ENCODE measurements around the gene AGFG1. TPM values are rescaled to one million over a fixed set of nuclear protein-coding genes. Genes with fewer than 3 reads are reported as not detected.
"Not testable (repeated sequence)": the region's sequence is repeated elsewhere in the genome, so short reads cannot be mapped to it uniquely, and the experiment has no call there.

The AGFG1 gene
- polyA plus RNA-seq, 3 donors: 63.1 to 79.2 (median 73.4) TPM

- DNase-seq (ENCODE audit: extremely low read depth in 1 of 11, low read depth in 9 of 11, low spot score in 4 of 11): no peak
Observed at GRCh38 chr2:227570615-227571014, 98.7 kb downstream of the AGFG1 start.

DNA sequence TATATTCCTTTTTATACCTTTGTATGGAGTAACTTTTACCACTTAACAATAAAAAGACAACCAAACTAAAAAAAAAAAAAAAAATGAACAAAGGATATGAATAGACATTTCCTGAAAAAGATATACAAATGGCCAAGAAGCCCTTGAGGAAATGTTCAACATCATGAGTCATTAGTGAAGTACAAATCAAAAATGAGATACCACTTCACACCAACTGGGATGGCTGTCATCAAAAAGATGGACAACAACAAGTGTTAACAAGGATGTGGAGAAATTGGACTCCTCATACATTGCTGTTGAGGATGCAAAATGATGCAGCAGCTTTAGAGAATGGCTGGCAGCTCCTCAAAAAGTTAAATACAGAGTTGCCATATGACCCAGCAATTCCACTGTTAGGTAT is 104.2 kb downstream of the AGFG1 start:
- DNase-seq (ENCODE audit: extremely low read depth in 1 of 11, low read depth in 9 of 11, low spot score in 4 of 11): no peak

DNA sequence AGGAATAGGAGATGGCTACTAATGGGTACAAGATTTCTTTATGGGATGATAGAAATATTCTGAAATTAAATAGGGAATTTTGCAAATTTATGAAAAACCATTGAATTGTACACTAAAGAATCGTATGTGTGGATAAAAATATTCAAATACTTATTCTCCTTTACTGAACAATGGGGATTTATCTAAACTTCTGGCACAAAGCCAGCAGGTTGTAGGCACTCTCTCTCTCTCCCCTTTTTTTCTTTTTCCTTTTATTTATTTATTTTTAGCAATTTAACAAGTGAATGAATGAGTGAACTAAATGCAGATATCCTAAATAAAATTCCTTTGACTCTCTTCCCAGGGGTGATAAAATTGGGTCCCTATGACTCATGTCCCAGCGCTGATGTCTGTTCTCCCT is 104.9 kb downstream of the AGFG1 start:
- no peak for DNase-seq (ENCODE audit: extremely low read depth in 1 of 11, low read depth in 9 of 11, low spot score in 4 of 11)

DNA sequence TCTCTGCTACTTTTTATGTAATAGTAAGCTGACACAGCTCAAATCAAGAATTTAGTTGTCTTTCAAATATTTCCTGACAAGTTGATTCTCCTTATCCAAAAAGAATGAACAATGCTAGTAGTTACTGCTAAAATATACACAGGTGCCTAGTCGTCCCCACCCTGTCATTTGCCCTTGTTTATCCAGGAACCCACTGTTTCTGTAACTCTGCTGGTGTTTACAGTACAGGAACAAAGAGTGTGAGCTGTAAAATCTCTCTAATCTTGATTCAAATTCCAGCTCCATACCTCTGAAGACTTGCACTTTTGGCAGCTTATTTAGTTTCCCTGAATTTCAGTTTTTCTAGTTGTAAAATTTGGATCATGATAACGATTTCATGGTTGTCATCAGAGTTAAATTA is 105.6 kb downstream of the AGFG1 start:
- DNase-seq (ENCODE audit: extremely low read depth in 1 of 11, low read depth in 9 of 11, low spot score in 4 of 11): no peak

DNA sequence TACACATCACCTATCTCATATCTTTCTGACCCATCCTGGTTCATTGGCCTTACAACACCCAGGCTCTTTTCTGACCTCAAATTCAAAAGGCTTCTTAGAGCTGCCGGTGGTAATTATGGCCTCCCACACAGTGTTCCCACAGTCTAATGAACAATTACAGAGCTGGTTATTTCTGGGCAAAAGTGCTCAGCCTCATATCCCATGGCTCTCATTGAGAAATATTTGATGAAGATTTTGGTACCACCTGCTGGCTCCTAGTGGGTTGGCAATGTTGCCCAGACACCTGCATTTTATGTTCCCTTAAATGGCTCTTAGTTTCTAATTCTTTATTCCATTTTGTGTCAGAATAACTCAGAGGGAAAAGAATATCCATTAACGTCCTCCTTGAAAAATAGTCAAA is 106.7 kb downstream of the AGFG1 start:
- DNase-seq (ENCODE audit: extremely low read depth in 1 of 11, low read depth in 9 of 11, low spot score in 4 of 11): no peak

DNA sequence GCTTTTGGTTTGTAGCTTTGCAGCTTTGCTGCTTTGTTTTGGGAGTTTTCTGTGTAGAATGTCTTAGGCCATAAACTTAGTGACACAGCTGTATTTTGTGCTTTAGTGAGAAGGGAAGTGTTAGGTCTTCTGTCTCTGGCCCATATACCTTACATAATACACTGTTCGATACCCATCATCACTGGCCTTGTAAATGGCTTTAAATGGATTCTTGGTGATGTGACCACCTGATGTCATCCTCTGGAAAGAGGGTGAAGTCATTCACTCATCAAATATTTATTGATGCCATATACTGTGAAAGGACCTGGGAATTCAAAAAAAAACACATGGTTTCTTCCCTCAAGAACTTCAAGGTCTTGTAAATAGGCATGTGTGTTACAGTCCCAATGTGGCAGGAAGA is 107.8 kb downstream of the AGFG1 start:
- DNase-seq (ENCODE audit: extremely low read depth in 1 of 11, low read depth in 9 of 11, low spot score in 4 of 11): no peak

DNA sequence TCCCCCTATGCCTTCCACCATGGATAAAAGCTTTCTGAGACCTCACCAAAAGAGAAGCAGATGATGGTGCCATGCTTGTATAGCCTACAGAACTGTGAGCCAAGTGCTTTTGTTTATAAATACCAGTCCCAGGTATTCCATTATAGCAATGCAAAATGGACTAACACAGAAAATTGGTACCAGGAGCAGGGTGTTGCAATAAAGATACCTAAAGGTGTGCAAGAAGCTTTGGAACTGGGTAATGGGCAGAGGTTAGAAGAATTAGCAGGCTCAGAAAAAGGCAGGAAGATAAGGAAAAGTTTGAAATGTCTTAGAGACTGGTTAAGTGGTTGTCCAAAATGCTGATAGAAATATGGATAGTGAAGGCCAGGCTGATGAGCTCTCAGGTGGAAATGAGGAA is 110.4 kb downstream of the AGFG1 start:
- DNase-seq (ENCODE audit: extremely low read depth in 1 of 11, low read depth in 9 of 11, low spot score in 4 of 11): no peak

- DNase-seq (ENCODE audit: extremely low read depth in 1 of 11, low read depth in 9 of 11, low spot score in 4 of 11): no peak
Observed at GRCh38 chr2:227592694-227593387, 120.9 kb downstream of the AGFG1 start.

- no peak for DNase-seq (ENCODE audit: extremely low read depth in 1 of 11, low read depth in 9 of 11, low spot score in 4 of 11)
Observed at GRCh38 chr2:227595797-227596196, 123.8 kb downstream of the AGFG1 start.

DNA sequence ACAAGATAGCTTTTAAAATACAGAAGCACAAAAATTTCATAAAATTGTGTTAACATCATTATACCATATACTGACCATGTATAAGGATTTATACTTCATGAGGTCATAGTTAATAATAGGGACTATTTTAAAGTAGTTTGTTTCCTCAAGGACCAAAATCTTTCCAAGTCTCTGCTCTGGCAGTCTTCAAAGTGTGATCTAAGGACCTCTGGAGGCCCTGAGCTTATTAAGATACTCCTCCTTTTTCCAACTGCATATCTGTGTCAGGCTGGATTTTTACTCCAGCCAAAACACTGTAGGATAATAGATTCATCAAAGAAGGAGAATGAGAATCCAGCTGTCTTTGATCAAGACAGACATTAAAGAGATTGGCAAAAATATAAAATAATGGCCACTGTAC is 125.1 kb downstream of the AGFG1 start:
- no peak for DNase-seq (ENCODE audit: extremely low read depth in 1 of 11, low read depth in 9 of 11, low spot score in 4 of 11)

DNA sequence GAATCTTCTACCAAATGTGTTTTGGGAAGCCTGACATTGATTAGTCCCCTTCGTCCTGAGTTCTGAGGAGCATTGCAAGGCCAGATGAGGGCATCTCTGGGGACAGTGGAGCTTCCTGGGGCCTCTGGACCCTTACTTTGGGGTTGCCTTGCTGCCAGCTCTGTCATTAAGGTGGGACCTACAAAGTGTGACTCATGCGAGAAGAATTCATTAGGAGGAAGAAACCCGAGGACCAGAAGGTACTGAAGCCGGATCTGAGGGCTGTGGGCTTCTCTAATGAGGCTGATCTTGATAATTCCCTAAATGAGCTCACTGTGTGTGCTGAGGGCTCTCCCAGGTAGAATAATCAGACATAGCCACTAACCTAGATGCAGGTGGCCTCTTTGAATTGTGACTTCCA is 126.0 kb downstream of the AGFG1 start:
- no peak for DNase-seq (ENCODE audit: extremely low read depth in 1 of 11, low read depth in 9 of 11, low spot score in 4 of 11)

DNA sequence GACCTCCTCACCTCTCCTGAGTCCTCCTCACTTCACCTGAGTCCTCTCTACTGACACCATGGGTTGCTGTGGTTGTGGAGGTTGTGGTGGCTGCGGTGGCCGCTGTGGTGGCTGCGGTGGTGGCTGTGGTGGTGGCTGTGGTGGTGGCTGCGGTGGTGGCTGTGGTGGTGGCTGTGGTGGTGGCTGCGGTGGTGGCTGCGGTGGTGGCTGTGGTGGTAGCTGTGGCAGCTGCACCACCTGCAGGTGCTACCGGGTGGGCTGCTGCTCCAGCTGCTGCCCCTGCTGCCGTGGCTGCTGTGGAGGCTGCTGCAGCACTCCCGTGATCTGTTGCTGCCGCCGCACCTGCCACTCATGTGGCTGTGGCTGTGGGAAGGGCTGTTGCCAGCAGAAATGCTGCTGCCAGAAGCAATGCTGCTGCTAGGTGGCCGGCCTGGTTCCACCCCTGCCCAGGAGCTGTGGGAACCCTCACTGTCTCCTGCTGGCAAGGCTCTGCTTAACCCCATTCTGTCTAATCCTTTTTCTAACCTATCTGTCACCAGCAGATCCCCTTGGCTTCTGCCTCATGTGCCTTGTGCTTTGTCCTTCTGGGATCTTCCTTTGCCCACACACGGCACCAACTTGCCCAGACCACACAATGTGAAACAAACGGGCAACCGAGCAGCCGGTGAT is 127.0 kb downstream of the AGFG1 start, which contains the start of gene SCYGR2:
TSS of gene SCYGR2 (plus strand) at position 59 of the 669 bp plus-strand sequence. CDS start at position 59, 0 bp downstream.
- DNase-seq (ENCODE audit: extremely low read depth in 1 of 11, low read depth in 9 of 11, low spot score in 4 of 11): not testable (repeated sequence)

- DNase-seq (ENCODE audit: extremely low read depth in 1 of 11, low read depth in 9 of 11, low spot score in 4 of 11): no peak
Observed at GRCh38 chr2:227602358-227602757, 130.4 kb downstream of the AGFG1 start.

DNA sequence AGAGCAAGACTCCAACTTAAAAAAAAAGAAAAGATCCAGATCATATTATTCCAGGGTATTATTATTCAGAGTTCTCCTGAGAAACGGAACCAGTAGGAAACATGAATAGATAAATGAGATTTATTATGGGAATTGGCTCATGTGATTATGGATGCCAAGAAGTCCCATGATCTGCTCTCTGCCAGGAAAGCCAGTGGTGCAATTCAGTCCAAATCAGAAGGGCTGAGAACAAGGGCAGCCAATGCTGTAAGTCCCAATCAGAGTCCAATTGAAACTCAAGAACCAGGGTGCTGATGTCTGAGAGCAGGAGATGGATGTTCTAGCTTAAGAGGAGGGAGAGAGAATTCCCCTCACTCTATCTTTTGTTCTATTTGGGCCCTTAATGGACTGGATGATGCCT is 134.5 kb downstream of the AGFG1 start:
- no peak for DNase-seq (ENCODE audit: extremely low read depth in 1 of 11, low read depth in 9 of 11, low spot score in 4 of 11)

GRCh38 chr2:227607941-227608340 is 136.0 kb downstream of the AGFG1 start:
- no peak for DNase-seq (ENCODE audit: extremely low read depth in 1 of 11, low read depth in 9 of 11, low spot score in 4 of 11)

DNA sequence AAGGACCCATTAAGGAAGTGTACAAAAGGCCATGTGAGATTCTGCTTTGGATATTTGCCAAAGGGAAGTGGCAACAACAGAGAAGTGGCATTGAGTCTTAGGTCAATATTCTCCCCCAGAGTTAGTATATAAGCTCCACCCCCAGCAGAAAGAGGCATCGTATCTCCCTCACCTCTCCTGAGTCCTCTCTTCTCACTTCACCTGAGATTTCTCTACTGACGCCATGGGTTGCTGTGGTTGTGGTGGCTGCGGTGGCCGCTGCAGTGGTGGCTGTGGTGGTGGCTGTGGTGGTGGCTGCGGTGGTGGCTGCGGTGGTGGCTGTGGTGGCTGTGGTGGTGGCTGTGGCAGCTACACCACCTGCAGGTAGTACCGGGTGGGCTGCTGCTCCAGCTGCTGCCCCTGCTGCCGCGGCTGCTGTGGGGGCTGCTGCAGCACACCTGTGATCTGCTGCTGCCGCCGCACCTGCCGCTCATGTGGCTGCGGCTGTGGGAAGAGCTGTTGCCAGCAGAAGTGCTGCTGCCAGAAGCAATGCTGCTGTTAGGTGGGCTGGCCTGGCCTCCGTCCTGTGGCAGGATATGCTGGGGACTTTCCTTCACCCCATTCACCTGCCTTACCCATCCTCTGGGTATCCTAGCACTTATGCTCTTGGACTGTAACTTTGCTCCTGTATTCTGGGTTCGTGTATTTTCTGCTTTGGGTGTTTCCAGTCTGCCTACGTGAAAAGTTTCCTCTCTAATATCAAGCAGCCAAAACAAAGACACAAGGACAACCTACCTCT is 136.8 kb downstream of the AGFG1 start:
- DNase-seq (ENCODE audit: extremely low read depth in 1 of 11, low read depth in 9 of 11, low spot score in 4 of 11): no peak

- no peak for DNase-seq (ENCODE audit: extremely low read depth in 1 of 11, low read depth in 9 of 11, low spot score in 4 of 11)
Observed at GRCh38 chr2:227610123-227610522, 138.2 kb downstream of the AGFG1 start.

Measured in renal cortex interstitium (tissue), 11 donors.